ENCODE data around the gene ELF4. TPM values are rescaled to one million over a fixed set of nuclear protein-coding genes. Genes with fewer than 3 reads are reported as not detected.
"Not testable (repeated sequence)": the region's sequence is repeated elsewhere in the genome, so short reads cannot be mapped to it uniquely, and the experiment has no call there.

ELF4 gene
- total RNA-seq: 11.3 TPM

GRCh38 chrX:130110379-130111219, at the start of gene ELF4:
ELF4 (minus strand) TSS chrX:130110497; CDS start chrX:130081330, 29,167 bp downstream.
- peak; percentile 63 for DNase-seq

DNA sequence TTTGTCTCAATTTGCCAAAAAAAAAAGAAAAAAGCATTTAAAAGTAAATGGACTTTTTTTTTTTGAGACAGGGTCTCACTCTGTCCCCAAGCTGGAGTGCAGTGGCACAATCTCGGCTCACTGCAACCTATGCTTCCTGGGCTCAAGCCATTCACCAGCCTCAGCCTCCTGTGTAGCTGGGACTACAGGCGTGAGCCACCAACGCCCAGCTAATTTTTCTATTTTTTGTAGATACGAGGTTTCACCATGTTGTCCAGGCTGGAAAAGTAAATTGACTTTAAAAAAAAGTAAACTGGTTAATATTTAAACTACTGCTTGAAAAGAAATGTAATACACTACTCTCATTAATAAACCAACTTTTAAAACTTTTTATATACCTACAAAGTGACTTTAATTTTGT, 49.5 kb upstream of the ELF4 start:
- no peak for DNase-seq

- DNase-seq: no peak
These were observed 48.0 kb upstream of the ELF4 start for GRCh38 chrX:130158311-130158710.

GRCh38 chrX:130155564-130155963, 45.3 kb upstream of the ELF4 start:
- DNase-seq: no peak

DNA sequence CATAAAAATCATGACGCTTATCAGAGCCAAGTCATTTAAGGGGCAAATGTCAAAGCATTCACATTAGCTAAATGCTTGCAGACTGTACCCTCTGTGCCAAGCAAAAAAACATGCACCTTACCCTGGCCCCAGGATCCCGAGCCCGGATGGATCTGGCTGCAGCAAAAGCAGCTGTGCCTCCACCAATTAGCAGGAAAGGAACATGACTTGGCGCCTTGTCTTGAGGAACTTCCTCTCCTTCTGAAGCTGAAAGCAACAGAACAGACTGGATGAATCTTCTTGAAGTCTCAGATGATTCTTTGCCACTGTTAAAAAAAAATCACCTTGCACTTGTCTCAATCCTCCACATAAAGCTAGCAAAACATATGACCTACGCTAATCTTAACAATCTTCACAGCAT, 37.3 kb upstream of the ELF4 start:
- DNase-seq: no peak

DNA sequence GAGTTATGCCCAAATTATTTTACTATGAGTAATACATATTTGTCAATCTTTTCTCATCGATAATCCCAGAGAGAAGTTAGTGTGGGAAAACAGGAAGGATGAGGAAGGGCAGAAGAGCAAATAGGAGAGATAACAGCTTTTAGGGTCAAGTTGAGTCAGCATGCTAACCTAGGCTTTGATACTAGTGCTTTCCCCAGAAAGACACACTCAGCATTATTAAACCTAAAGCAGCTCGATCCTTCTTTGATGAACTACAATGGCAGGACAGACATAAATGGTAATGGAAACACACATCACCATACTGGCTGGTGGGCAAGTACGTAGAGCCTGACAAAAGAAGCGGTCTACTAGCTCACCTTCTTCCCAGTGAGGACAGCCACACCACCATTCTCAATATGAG, 34.8 kb upstream of the ELF4 start:
- no peak for DNase-seq

GRCh38 chrX:130144509-130144908, 34.2 kb upstream of the ELF4 start:
- no peak for DNase-seq

DNA sequence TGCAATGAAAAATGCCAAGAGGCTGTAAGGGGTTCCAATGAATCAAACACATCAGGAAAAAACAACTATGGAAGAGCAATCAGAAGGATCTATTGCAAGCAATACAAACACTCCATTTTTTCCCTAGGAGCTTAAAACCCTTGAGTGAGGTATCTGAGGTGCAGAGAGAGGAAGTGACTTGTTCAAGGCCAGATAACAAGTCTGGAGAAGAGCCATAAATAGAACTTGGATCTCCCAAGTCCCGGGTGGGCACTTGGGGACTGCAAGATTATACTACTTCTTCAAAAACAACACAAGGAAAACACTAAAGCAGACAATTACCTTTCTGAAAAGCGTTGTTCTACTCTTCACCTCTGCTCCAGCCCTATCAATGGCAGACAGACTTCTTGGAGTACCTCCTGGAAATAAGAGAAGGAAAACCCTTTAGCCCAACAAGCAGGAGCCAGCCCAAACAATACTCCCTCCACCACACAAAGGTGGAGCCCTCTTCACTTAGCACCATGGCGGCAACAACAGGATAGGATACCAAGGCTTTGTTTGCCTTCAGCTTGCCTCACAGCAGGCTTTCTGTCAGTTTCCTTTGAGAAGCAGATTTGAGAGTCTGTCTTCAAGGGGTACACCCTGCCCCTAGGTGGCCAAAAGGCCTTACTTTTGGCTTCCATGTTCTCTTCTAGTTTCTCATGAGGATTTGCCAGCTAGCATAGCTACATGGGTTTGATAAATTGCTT, 29.3 kb upstream of the ELF4 start:
- DNase-seq: no peak

DNA sequence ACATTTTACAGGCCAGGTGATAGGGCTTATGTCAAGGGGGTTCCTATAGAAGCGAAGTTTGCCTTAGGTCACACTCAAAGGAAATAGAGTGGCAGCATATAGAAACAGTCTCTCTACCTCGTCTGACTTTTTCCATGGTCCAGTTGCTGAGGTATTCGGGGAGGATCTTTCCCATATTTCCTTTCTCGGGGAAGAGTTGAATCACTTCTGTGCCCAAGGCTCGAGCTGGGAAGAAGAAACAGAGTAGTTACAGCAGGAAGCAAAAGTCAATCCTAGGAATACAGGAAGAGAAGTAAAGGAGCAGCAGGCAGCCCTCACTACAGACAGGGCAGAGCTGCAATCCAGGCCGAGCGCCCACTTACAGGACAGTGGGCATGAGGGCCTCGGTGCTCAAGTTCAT, 26.7 kb upstream of the ELF4 start:
- no peak for DNase-seq

DNA sequence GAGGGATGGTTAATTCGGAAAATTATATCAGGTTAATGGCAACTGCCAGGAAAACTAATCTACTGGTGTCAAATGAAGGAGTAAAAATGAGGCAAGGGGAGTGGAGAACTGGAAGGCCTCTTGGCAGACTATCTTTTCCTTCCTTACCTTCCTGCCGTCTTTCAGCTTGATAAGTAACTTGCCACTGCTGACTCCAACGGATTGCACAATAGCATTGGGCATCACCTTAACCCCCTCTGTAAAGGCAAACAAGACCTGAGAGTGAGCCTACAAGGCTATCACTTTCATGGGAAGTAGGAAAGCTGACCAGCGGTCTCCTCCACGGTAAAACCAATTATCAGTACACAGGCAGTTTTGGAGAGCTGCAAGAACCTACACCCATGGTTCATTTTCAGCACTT, 26.2 kb upstream of the ELF4 start:
- no peak for DNase-seq

- no peak for DNase-seq
These were observed 20.7 kb upstream of the ELF4 start for GRCh38 chrX:130130990-130131389.

DNA sequence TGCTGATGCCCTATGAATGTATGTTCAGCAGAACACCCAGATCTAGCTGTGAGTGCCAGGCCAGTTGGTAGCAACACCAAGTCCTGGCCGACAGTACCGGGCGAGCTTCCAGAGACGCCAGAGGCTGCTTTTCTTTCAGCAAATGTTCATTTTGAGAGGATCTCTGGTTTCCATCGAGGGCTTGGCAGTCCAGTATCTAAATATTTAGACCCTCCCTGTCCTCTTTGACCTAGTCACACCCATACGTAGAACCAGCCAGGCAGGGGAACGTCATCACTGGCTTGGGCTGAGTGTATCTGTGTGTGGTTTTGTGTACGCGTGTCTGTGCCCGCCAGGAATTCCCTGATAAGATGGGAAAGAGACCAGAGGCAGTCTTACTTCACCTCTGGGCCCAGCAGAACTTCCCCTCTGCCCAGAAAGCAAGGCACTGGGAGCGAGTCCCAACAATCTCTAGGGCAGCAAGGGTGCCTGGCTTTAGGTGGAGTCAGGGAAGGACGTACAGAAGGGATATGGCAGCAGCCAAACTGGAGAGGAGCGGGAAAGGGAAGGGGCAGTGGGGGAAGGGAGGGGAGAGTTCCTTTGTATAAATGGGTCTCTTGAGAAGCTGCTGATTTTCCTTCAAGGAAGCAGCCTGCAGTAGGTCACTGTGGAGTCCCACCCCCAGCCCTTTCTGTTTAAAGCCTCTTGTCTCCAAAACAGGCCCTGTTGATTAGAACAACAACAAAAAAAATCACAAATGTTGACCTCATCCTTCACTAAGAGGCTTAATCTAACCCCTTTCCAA, 15.0 kb upstream of the ELF4 start:
- DNase-seq: peak; percentile 56

- DNase-seq: no peak
These were observed 14.3 kb upstream of the ELF4 start for GRCh38 chrX:130124577-130124976.

DNA sequence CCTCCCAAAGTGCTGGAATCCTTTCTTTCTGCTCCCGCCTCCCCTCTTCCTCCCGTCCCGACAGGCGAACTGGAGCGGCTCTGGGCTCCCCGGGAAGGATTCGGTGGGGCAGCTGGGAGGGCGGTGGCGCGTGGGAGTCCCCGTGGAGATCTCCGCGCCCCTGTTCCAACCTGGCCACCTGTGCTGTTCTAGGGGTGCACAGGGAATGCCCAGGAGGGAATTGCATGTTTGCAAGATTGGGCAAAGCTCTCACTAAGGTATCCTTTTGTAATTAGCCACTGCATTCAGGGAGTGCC, 11.2 kb upstream of the ELF4 start:
- DNase-seq: no peak

GRCh38 chrX:130120746-130121504, 10.6 kb upstream of the ELF4 start:
- DNase-seq: peak; percentile 77

GRCh38 chrX:130120321-130120731, 10.0 kb upstream of the ELF4 start:
- peak; percentile 35 for DNase-seq

DNA sequence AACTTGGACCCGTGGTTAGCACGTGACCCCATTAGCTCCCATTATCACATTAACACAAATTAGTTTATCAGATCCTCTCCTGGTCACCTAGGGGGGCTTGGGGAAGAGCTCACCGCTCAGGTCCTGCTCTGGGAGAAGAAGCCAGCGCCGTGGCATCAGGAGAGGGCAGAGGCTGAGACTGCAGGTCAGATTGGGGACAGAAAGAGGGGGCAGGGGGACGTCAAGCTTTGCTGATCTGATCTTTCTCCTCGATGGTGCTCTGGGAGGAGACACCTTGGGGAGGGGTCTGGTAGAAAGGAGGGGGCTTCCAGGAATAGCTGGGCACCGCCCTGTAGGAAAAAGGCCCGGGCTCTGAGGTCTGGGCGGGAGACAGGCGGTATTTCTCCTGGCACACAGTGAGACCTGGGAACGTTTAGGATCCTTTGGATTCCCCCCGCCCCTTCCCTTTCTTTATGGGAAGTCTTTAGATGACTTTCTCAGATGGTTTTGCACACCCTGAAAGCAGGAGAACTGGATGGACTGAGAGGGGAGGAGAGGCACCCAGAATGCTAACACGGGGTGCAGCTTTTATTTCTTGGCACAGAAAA, 9.1 kb upstream of the ELF4 start:
- peak; percentile 29 for DNase-seq

DNA sequence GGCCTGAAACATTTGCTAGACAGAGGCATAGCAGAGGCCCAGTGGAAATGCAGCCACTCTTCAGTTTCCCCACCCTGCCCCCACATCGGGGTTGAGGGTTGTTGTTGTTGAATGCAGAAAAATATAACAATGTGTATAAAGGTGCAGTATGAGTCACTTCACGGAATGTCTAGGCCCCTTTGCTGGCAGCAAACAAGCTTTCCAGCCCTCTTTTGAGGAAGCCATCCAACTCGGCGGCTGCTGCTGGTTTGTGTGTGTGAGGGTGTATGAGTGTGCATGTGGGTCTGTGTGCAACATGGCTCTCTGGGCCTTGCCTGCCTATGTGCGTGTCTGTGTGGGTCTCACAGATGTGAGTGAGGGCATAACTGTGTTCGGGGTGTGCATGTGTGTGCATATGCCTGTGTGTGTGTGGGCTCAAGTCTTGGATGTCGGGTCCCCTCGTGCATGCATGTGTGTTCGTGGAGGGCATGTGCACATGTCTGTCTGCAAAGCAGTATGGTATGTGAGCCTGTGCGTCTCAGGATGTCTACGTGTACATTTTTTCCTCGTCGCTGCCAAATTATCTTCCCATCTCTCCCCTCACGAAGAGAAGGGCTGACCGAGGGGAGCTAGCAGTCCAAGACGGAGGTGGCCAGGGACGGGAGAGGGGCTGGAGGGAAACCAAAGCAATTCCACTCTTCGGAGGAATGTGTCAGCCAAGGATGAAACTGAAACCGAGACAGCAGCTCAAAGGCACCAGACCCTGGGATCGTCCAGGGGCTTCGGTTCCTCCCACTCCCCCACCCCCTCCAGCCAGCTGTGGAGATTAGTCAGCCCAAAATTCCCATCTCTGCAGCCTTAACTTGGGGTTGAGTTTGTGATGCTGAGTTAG, 8.4 kb upstream of the ELF4 start:
- DNase-seq: peak; percentile 73

GRCh38 chrX:130117166-130117565, 6.9 kb upstream of the ELF4 start:
- no peak for DNase-seq

- DNase-seq: not testable (repeated sequence)
These were observed 5.0 kb upstream of the ELF4 start for GRCh38 chrX:130115119-130115885.

All from tongue (tissue), 2 donors.